HL-60 (cell line): ENCODE data around the gene TIRAP.
A peak's percentile ranks its signal among the peaks of the same experiment; 100 is the strongest.

ENCODE experiments used
- DNase-seq, 2 experiments: peaks; one replicate each; pipeline ENCODE4 v3.0.0-alpha.2; 2010 to 2020; ENCODE audit warnings: low read depth in 1 of 2, low spot score in 1 of 2
- H3K27ac ChIP-seq: fragments of 250-450 bp; sonication (Bioruptor Pico); replicated peaks from 2 replicates; pipeline ENCODE4 v1.5.1; 2020; ENCODE audit warnings: mild to moderate bottlenecking, moderate library complexity
- H3K27me3 ChIP-seq: fragments of 250-450 bp; sonication (Bioruptor Pico); 2 replicates; pipeline ENCODE4 v1.5.1; 2021; ENCODE audit warnings: mild to moderate bottlenecking, moderate library complexity; ENCODE audit not compliant: insufficient read depth, poor library complexity, severe bottlenecking
- H3K4me3 ChIP-seq: replicated peaks from 2 replicates; pipeline ENCODE4 v1.5.1; 2011; ENCODE audit warnings: mild to moderate bottlenecking, control low read depth, low read length; ENCODE audit not compliant: insufficient read depth
- GABPA ChIP-seq: IDR thresholded peaks from 2 replicates; pipeline ENCODE4 v1.6.1; 2012; ENCODE audit warnings: low read depth
- POLR2AphosphoS5 ChIP-seq: IDR thresholded peaks from 2 replicates; pipeline ENCODE4 v1.6.1; 2012; ENCODE audit warnings: low read depth
- SPI1 ChIP-seq: IDR thresholded peaks from 2 replicates; pipeline ENCODE4 v1.6.1; 2012; ENCODE audit warnings: low read depth, mild to moderate bottlenecking, borderline replicate concordance
- TF ChIP-seq, protein P1 (sequence below): IDR thresholded peaks from one replicate; pipeline ENCODE4 v1.5.1; 2011; ENCODE audit warnings: low read length, control low read depth, inconsistent platforms; ENCODE audit not compliant: insufficient read depth
- TF ChIP-seq, protein P2 (sequence below): IDR thresholded peaks from 2 replicates; pipeline ENCODE4 v1.6.1; 2012; ENCODE audit warnings: low read depth; ENCODE audit not compliant: insufficient replicate concordance

The TIRAP gene

DNA sequence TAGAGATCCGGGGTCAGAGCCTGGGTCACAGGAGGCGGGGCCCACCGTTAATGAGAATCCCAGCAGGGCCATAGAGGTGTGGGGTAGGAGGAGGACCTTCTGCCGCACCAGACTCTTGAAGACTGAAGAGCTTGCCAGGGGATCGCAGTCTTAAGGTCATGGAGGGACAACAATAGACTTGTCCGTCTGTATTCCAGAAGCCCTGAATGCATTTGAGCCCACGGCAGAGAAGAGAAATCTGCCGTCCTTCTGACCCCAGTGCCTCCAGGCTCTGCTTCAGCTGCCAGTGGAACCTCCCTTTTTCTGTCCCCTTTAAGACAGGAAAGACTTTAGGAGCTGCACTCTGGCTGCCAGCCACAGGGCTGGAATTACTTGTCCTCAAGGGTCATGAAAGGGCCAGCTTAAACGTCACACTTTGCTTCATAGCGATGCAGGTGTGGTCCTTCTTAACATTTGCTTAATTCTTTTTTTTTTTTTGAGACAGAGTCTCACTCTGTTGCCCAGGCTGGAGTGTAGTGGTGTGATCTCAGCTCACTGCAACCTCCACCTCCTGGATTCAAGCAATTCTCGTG is 57.1 kb downstream of the TIRAP start:
- Histone ChIP-seq H3K27me3 (no peaks in the 10 kb centered on the region), H3K4me3 (no peak overlapping the region), H3K27ac (no peak overlapping the region)
- no peak for DNase-seq
- TF ChIP-seq POLR2AphosphoS5 (no peak), GABPA (no peak), SPI1 (no peak)
- TF ChIP-seq, protein P1, sequence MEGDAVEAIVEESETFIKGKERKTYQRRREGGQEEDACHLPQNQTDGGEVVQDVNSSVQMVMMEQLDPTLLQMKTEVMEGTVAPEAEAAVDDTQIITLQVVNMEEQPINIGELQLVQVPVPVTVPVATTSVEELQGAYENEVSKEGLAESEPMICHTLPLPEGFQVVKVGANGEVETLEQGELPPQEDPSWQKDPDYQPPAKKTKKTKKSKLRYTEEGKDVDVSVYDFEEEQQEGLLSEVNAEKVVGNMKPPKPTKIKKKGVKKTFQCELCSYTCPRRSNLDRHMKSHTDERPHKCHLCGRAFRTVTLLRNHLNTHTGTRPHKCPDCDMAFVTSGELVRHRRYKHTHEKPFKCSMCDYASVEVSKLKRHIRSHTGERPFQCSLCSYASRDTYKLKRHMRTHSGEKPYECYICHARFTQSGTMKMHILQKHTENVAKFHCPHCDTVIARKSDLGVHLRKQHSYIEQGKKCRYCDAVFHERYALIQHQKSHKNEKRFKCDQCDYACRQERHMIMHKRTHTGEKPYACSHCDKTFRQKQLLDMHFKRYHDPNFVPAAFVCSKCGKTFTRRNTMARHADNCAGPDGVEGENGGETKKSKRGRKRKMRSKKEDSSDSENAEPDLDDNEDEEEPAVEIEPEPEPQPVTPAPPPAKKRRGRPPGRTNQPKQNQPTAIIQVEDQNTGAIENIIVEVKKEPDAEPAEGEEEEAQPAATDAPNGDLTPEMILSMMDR: no peak
- TF ChIP-seq, protein P2, sequence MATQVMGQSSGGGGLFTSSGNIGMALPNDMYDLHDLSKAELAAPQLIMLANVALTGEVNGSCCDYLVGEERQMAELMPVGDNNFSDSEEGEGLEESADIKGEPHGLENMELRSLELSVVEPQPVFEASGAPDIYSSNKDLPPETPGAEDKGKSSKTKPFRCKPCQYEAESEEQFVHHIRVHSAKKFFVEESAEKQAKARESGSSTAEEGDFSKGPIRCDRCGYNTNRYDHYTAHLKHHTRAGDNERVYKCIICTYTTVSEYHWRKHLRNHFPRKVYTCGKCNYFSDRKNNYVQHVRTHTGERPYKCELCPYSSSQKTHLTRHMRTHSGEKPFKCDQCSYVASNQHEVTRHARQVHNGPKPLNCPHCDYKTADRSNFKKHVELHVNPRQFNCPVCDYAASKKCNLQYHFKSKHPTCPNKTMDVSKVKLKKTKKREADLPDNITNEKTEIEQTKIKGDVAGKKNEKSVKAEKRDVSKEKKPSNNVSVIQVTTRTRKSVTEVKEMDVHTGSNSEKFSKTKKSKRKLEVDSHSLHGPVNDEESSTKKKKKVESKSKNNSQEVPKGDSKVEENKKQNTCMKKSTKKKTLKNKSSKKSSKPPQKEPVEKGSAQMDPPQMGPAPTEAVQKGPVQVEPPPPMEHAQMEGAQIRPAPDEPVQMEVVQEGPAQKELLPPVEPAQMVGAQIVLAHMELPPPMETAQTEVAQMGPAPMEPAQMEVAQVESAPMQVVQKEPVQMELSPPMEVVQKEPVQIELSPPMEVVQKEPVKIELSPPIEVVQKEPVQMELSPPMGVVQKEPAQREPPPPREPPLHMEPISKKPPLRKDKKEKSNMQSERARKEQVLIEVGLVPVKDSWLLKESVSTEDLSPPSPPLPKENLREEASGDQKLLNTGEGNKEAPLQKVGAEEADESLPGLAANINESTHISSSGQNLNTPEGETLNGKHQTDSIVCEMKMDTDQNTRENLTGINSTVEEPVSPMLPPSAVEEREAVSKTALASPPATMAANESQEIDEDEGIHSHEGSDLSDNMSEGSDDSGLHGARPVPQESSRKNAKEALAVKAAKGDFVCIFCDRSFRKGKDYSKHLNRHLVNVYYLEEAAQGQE: no peak

DNA sequence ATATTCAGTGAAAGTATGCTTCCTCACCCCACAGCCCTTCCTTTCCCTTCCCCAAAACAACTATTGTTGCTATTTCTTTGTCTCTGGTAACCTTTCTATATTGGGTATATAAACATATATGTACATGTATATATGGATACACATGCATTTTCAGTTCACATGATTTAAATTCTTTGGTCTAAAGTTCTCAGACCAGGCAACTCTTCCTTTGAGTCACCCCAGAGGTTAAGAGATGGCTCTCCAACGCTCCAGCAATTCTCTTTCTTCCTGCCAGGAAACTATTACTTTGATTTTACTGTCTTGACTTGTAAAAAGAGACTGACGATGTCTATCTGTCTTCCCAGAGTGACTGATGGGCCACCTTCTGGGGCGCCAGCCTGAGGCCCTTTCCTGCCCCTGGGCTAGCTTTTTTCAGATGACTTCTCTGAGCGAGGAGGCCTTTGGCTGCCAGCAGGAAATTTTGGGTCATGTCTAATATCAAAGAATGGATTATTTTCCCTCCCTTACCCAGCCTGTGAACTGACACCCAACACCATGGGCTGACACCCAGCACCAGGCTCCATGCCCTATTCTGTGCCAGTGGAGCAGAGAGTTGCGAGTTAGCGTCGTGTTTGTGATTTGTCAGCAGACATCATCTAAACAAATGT is 58.2 kb downstream of the TIRAP start:
- no peak overlapping the region for H3K27ac ChIP-seq
- DNase-seq: no peak
- no peaks in the 10 kb centered on the region for H3K27me3 ChIP-seq
- H3K4me3 ChIP-seq: no peak overlapping the region
- TF ChIP-seq SPI1: no peak
- no peak for TF ChIP-seq POLR2AphosphoS5
- TF ChIP-seq, protein P1: no peak
- TF ChIP-seq, protein P2: no peak
- no peak for TF ChIP-seq GABPA

GRCh38 chr11:126341760-126342161 is 58.9 kb downstream of the TIRAP start:
- no peak overlapping the region for H3K4me3 ChIP-seq
- H3K27me3 ChIP-seq: no peaks in the 10 kb centered on the region
- H3K27ac ChIP-seq: peak overlapping the region; percentile 21; the same call in 1 of the 2 replicates
- TF ChIP-seq POLR2AphosphoS5 (no peak), GABPA (no peak), SPI1 (no peak)
- TF ChIP-seq, protein P2: no peak
- TF ChIP-seq, protein P1: no peak
- no peak for DNase-seq
